K562 (cell line): ENCODE measurements around the gene MYB. TPM values are rescaled to one million over a fixed set of nuclear protein-coding genes. Genes with fewer than 3 reads are reported as not detected.

Experiments
- ARID3B ChIP-seq: fragments of 250-450 bp; sonication (Bioruptor Pico); IDR thresholded peaks from 2 replicates; pipeline ENCODE4 v1.4.0; 2020; ENCODE audit warnings: borderline replicate concordance
- EHMT2 ChIP-seq: fragments of 450-650 bp; IDR thresholded peaks from 2 replicates; pipeline ENCODE4 v1.6.1; 2018; ENCODE audit warnings: antibody characterized with exemption
- FOXJ3 ChIP-seq: sonication (generic); formaldehyde crosslinking; IDR thresholded peaks from 2 replicates; pipeline ENCODE4 v1.4.0; 2020; ENCODE audit warnings: mild to moderate bottlenecking, missing genetic modification reagents
- GTF3C2 ChIP-seq: IDR thresholded peaks from 3 replicates; pipeline ENCODE4 v1.6.1; 2011; ENCODE audit warnings: borderline replicate concordance, mild to moderate bottlenecking, moderate library complexity; ENCODE audit not compliant: insufficient read length; ENCODE audit errors: extremely low read depth
- HDAC8 ChIP-seq: fragments of 450-650 bp; IDR thresholded peaks from 2 replicates; pipeline ENCODE4 v1.6.1; 2016; ENCODE audit warnings: mild to moderate bottlenecking, missing genetic modification characterization, moderate library complexity, missing compliant biosample characterization
- MAZ ChIP-seq, 2 experiments: fragments of 450-650 bp in 1 of 2; sonication (generic) in 1 of 2; formaldehyde crosslinking; IDR thresholded peaks in 1 of 2; conservative IDR thresholded peaks in 1 of 2; 2 replicates each; pipeline versions ENCODE4 v1.4.0 to v1.5.0; 2020; ENCODE audit warnings: mild to moderate bottlenecking in 1 of 2, missing genetic modification reagents in 1 of 2
- MBD2 ChIP-seq: sonication (generic); IDR thresholded peaks from 2 replicates; pipeline ENCODE4 v1.6.1; 2016; ENCODE audit warnings: low read depth, borderline replicate concordance
- MCM3 ChIP-seq: fragments of 450-650 bp; IDR thresholded peaks from 2 replicates; pipeline ENCODE4 v1.6.1; 2016
- NCOA1 ChIP-seq: fragments of 450-650 bp; IDR thresholded peaks from 2 replicates; pipeline ENCODE4 v1.6.1; 2016; ENCODE audit warnings: low read depth
- NR2C1 ChIP-seq, 2 experiments: fragments of 450-650 bp; IDR thresholded peaks; 2 replicates each; pipeline ENCODE4 v1.6.1; 2017; ENCODE audit warnings: mild to moderate bottlenecking in 2 of 2, antibody characterized with exemption in 1 of 2, inconsistent platforms in 1 of 2, missing compliant biosample characterization in 1 of 2, missing genetic modification characterization in 1 of 2
- OTX1 ChIP-seq: fragments of 450-650 bp; formaldehyde crosslinking; IDR thresholded peaks from 2 replicates; pipeline ENCODE4 v1.4.0; 2022; ENCODE audit warnings: mild to moderate bottlenecking
- SAFB2 ChIP-seq: fragments of 200-400 bp; formaldehyde crosslinking; IDR thresholded peaks from 2 replicates; pipeline ENCODE4 v1.6.1; 2018; ENCODE audit warnings: borderline replicate concordance, low read length, low read depth, moderate library complexity; ENCODE audit not compliant: severe bottlenecking
- SRSF9 ChIP-seq: fragments of 200-400 bp; formaldehyde crosslinking; IDR thresholded peaks from 2 replicates; pipeline ENCODE4 v1.6.1; 2017; ENCODE audit warnings: low read depth, low read length, borderline replicate concordance
- STAT5A ChIP-seq: IDR thresholded peaks from 2 replicates; pipeline ENCODE4 v1.6.1; 2012; ENCODE audit warnings: low read length, inconsistent platforms, borderline replicate concordance
- TCF7 ChIP-seq: sonication (generic); IDR thresholded peaks from 2 replicates; pipeline ENCODE4 v1.6.1; 2016; ENCODE audit warnings: antibody characterized with exemption, borderline replicate concordance
- TFAP4 ChIP-seq: sonication (generic); formaldehyde crosslinking; IDR thresholded peaks from 2 replicates; pipeline ENCODE4 v1.8.0; 2022; ENCODE audit warnings: missing genetic modification reagents, mild to moderate bottlenecking, moderate library complexity, borderline replicate concordance
- ZC3H11A ChIP-seq: IDR thresholded peaks from 2 replicates; pipeline ENCODE4 v1.6.1; 2012; ENCODE audit warnings: low read depth, low read length, improper control_type of control experiment
- ZEB2 ChIP-seq: fragments of 450-650 bp; IDR thresholded peaks from 2 replicates; pipeline ENCODE4 v1.6.1; 2016
- ZNF146 ChIP-seq: IDR thresholded peaks from one replicate; pipeline ENCODE4 v1.6.1; 2018; ENCODE audit warnings: missing compliant biosample characterization; ENCODE audit not compliant: unreplicated experiment
- ZNF311 ChIP-seq: fragments of 250-450 bp; sonication (Bioruptor Pico); IDR thresholded peaks from 2 replicates; pipeline ENCODE4 v1.4.0; 2020; ENCODE audit warnings: mild to moderate bottlenecking, moderate library complexity
- ZNF408 ChIP-seq: fragments of 250-450 bp; sonication (Bioruptor Pico); IDR thresholded peaks from 2 replicates; pipeline ENCODE4 v1.4.0; 2020; ENCODE audit warnings: low read depth, mild to moderate bottlenecking, moderate library complexity
- ZNF41 ChIP-seq: fragments of 250-450 bp; sonication (Bioruptor Pico); conservative IDR thresholded peaks from 2 replicates; pipeline ENCODE4 v1.4.0; 2020; ENCODE audit warnings: mild to moderate bottlenecking
- ZNF699 ChIP-seq: fragments of 250-450 bp; sonication (Bioruptor Pico); IDR thresholded peaks from 2 replicates; pipeline ENCODE4 v1.8.0; 2021; ENCODE audit warnings: mild to moderate bottlenecking, moderate library complexity; ENCODE audit not compliant: insufficient replicate concordance
- polyA plus RNA-seq, 8 experiments: library from polyadenylated mRNA; depleted of rRNA in 4 of 8; stranded (reverse) in 5 of 8; unstranded in 3 of 8; fragments of >200 nt; fragmentation: Nextera tagmentation in 2 of 8; fragmentation: Illumina TruSeq in 1 of 8; extraction: Ambion mirVana in 2 of 8; extraction: Trizol in 1 of 8; gene quantifications; 2 replicates each; pipeline versions ENCODE4 v1.2.1 to v1.2.3, GENCODE V29; 2011 to 2014; ENCODE audit warnings: inconsistent platforms in 1 of 8, missing spikeins in 1 of 8
- total RNA-seq, 7 experiments: library from RNA; depleted of rRNA in 6 of 7; stranded (reverse); fragments of >200 nt in 6 of 7; fragmentation: Illumina TruSeq in 2 of 7; extraction: Trizol in 2 of 7; gene quantifications; 2 replicates each; pipeline versions ENCODE4 v1.2.1 to v1.2.3, GENCODE V29; 2011 to 2021; ENCODE audit warnings: low replicate concordance in 1 of 7

MYB gene
- total and polyA plus RNA-seq, 9 of the 15 experiments (the other 6 are each of a cell fraction or from before 2014, with no cell fraction given), result 35.8 to 218 (median 140) TPM

GRCh38 chr6:135147637-135148592 lies 33.2 kb upstream of the MYB start (continued):
- TF ChIP-seq FOXJ3, result no peak
- TF ChIP-seq SAFB2, result no peak
- TF ChIP-seq STAT5A, result peak; percentile 17; the same call in 1 of the 2 replicates
- TF ChIP-seq ZC3H11A, result no peak
- TF ChIP-seq ZNF41 (CRISPR knock-in tag), result 0 out of 2 replicates have a peak, but pooled peaks have one; percentile 3
- TF ChIP-seq TCF7, result no peak
- no peak for TF ChIP-seq ZNF408 (CRISPR knock-in tag)
- no peak for TF ChIP-seq NCOA1
- TF ChIP-seq TFAP4 (CRISPR knock-in tag), result no peak
- peak; percentile 74; the same call in 1 of the 2 replicates for TF ChIP-seq OTX1
- 0 out of 2 replicates have a peak, but pooled peaks have one; percentile 54 for TF ChIP-seq ZEB2
- TF ChIP-seq GTF3C2, result no peak
- TF ChIP-seq HDAC8, result no peak
- no peak for TF ChIP-seq ZNF146 (CRISPR knock-in tag)
- TF ChIP-seq ZNF311 (CRISPR knock-in tag), result peak; percentile 61; the same call in 1 of the 2 replicates
- TF ChIP-seq NR2C1 (IDR thresholded peaks at IDR 0.05), result no peak; the same call in 1 of the 2 replicates
- 0 out of 2 replicates have a peak, but pooled peaks have one; percentile 43 for TF ChIP-seq NR2C1 (tag; IDR thresholded peaks at IDR 0.05)
- no peak for TF ChIP-seq MCM3
- no peak for TF ChIP-seq ARID3B (CRISPR knock-in tag)
- TF ChIP-seq EHMT2, result peak; percentile 30
- no peak for TF ChIP-seq SRSF9
- no peak for TF ChIP-seq MBD2
- TF ChIP-seq ZNF699, result no peak
- TF ChIP-seq MAZ (CRISPR knock-in tag; conservative IDR thresholded peaks at IDR 0.05 in 1 of 2, IDR thresholded peaks at IDR 0.05 in 1 of 2), result 0 out of 4 replicates have a peak, but pooled peaks of 1 of the 2 experiments have one; percentile 16
